ENCODE results near the gene LIMS2.

- no peak for TF ChIP-seq POLR2AphosphoS5 (IDR thresholded peaks at IDR 0.05; ENCODE audit: insufficient read depth in 1 of 2, low read depth in 1 of 2)
- TF ChIP-seq, protein P1, sequence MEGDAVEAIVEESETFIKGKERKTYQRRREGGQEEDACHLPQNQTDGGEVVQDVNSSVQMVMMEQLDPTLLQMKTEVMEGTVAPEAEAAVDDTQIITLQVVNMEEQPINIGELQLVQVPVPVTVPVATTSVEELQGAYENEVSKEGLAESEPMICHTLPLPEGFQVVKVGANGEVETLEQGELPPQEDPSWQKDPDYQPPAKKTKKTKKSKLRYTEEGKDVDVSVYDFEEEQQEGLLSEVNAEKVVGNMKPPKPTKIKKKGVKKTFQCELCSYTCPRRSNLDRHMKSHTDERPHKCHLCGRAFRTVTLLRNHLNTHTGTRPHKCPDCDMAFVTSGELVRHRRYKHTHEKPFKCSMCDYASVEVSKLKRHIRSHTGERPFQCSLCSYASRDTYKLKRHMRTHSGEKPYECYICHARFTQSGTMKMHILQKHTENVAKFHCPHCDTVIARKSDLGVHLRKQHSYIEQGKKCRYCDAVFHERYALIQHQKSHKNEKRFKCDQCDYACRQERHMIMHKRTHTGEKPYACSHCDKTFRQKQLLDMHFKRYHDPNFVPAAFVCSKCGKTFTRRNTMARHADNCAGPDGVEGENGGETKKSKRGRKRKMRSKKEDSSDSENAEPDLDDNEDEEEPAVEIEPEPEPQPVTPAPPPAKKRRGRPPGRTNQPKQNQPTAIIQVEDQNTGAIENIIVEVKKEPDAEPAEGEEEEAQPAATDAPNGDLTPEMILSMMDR (IDR thresholded peaks at IDR 0.05) = no peak
- no peak for TF ChIP-seq POLR2A (IDR thresholded peaks at IDR 0.05)
Observed at GRCh38 chr2:127609818-127610217, 65.5 kb downstream of the LIMS2 start.
